NCI-H1048 (cell line): ENCODE measurements around the gene EFL1.

Experiments used
- DNase-seq: peaks from one replicate; lab custom pipeline; 2025; lab: John Stamatoyannopoulos, UW

EFL1 gene

GRCh38 chr15:82124331-82125263 lies 137.9 kb downstream of the EFL1 start:
- DNase-seq: no peak

DNA sequence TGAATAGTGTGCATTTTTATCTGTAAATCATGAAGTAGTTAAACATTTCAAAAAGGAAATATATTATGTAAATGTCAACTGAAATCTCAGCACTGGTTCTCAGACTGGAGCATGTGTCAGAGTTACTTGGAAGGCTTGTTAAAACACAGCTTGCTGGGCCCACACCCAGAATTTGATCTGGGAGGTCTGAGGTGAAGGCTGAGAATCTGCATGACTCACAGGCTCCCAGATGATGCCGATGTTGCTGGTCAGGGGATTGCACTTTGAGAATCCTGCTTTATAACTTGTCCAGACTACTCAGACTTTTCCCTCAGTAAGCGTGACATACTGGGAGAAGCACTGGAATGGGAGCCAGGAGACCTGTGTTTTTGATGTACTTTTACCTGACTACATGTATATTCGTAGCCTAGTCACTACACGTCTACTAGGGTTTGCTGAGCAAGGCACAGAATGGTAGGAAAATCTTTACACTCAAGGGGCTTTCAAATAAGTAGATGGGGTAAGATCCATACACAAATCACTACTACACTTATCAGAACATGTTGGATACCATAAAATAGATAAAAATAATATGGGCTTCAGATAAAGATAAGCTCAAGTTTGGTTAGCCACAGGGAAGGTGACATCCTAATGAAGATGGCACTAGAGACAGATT lies 139.7 kb downstream of the EFL1 start:
- DNase-seq: no peak

DNA sequence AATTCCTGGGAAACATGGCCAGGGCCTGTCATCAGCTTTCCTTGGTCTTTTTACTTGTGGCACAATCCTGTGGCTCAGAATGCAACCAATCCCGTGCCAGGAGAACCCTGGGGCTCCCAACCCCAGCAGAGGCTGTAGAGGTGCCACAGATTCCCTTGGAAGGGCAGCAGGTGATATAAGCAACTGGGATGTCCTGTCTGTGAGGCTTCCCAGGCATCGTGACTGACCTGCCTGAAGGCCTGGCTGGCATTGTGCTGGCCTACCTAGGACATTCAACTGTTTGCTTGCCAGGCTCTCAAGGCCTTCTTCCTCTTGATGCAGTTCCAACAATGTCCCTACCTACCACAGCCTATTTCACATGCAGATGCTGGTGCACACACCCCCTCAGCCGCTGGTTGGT lies 144.5 kb downstream of the EFL1 start:
- no peak for DNase-seq

- DNase-seq: no peak
Observed at GRCh38 chr15:82117296-82117695, 145.2 kb downstream of the EFL1 start.

GRCh38 chr15:82114660-82115059 lies 147.9 kb downstream of the EFL1 start:
- no peak for DNase-seq

DNA sequence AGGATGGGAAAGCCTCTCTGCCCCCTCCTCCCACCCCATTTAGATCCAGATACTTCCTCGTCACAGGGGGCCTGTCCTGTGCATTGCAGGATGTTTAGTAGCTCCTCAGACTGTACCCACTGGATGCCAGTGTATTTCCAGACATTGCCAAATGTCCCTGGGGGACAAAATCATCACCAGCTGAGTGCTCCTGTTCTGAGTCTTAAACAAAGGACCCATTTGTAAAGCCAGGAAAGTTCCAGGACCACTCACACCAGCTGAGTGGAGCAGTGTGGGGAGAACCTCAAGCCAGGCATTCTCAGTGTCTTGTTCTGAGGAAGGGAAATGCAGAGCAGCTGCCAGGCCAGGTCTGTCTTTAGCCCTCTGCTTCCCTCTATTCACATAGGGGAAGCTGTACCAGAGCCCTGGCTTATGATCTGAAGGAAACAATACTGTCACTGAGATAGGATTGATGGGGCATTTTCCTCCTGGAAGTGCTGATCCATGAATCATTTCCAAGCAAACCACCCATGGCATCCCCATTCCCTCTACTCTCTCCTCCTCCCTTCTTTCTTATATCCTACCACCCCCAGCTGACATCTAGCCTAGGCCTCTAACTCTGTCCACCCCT lies 149.3 kb downstream of the EFL1 start:
- no peak for DNase-seq

DNA sequence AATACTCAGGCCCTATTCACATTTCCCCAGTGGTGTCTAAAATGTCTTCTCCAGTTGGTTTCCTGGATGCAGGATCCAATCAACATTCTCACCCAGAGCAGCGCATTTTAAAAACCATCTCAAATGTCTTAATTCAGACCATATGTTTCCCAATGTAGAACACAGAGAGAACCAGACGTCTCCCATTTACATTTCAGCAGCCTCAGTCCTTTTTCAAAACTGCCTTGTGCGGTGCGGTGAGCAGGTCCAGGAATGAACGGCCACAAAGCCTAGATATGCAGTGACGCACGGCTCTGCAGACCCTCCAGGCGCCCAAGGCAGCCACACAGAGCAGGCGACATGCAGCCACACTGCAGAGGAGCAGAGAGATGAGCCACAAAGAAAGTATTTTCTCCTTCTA lies 150.6 kb downstream of the EFL1 start:
- DNase-seq: no peak

DNA sequence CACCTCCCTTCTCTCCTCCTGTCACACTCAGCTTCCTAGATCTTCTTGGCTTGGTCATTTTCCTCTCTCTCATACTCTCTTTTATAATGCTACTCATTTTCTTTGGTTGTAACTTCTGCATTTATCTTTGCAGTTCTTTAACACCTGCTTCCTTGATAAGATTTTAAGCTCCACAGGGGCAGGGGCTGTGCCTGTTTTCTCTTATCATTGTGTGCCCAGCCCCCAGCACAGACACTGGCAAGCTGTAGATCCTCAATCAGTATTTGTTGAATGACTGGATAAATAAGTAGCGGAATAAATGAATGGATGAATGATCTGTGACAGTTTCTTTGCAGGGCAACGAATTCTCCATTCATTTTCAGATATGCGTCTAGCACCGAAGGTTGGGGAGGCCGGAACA lies 152.4 kb downstream of the EFL1 start:
- no peak for DNase-seq

- no peak for DNase-seq
Observed at GRCh38 chr15:82108489-82109078, 153.9 kb downstream of the EFL1 start.

DNA sequence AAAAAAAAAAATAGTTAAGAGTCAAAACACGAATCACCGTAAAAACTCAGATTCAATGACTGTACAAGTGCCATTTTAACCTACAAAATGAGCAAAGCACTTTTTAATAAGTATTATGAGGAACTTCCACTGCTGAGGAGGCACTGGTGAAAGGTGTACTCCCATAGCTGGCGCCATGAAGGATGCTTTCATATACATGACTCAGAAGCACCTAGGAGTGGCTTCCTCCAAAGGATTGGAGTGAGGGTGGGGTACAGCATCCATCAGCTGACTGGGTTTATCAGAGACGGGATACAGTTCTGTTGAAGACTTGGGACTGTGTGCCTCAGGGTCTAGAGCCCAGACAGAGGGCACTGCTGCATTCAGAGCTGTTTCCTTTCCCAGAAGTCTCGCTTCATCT lies 155.9 kb downstream of the EFL1 start:
- DNase-seq: no peak

DNA sequence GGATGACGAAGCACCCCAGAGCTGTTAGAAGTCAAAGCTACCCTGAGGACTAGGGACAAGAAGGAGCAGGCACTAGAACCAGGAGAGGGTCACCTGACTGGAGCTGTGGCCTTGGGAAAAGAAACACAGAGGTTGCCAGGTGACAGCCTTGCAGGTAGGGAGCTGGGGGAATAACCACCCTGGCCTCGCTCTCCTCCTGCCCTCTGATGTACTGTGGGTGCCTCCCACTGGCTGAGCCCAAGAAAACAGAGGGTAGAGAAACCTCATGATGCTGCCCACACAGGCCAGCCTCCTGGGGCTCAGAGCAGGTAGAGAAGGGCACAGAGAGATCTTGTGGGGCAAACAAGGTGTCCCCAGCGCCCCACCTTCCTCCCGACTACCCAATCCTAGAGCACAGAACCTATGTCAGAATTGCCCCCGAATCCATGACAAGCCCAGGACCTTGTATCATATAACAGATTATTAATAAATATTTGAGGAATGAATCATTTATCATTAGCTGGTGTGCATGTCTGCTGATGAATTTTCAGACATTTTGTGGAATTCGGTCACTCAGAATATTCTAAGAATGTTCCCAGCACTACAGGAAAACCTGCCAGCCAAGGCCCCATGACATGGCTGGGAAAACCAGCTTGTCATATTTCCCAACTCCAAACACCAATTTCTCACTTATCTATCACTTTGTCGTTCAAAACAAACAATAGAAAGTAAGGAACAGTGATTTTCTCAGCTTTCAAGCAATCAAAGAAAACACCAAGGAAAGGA lies 156.9 kb downstream of the EFL1 start:
- DNase-seq: no peak

DNA sequence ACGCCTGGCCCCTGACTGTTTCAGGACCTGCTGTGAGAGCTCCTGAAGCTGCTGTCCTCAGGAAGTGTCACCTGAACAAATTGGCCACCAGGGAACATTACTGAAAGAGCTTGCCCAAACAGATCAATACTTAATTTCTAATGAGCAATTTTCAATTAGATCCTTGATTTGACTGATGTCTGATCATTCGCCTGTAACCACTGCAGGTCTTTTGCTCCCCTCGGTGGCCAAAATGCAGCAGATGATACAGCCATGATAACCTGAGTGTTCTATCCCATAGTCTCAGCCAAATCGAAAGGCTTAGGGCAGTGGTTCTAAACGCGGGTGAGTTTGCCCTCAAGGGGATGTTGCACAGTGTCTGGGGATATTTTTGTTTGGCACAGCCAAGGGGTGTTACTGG lies 159.1 kb downstream of the EFL1 start:
- DNase-seq: no peak

DNA sequence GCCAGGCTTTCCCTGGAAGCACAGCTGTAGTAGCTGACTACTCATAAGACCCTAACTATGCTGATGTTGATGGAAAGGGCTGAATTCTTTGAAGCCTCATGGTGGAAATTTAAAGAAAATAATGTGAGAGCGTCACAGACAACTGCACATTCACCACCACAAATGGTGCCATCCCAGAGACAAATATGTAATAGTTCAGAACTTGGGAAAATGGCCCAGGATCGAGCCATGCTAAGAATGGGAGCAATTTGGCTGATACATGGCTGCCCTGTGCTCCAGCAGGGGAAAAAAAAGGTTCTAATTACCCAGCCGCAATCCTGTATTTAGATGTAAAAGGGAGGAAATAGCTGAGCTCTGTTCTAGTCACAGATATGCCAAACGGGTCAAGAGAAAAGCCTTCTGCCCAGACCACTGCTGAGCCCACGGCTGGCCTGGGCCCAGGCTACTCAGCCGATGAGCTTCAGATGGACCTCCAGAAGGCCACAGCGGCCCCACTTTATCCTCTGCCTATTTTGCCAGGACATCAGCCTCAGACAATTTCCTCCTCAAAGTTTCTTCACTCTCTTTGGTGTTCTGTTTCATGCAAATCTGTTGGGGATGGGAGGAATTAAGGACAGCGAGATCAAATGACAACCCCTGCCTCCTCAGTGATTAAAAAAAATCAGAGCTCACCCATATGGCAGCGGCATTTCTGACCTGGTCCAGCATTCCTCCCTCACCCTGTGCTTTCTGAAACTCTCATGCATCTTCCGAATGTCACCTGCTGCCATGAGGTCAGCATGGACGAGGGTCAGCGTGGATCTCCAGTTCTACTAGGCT lies 162.2 kb downstream of the EFL1 start:
- DNase-seq: no peak

DNA sequence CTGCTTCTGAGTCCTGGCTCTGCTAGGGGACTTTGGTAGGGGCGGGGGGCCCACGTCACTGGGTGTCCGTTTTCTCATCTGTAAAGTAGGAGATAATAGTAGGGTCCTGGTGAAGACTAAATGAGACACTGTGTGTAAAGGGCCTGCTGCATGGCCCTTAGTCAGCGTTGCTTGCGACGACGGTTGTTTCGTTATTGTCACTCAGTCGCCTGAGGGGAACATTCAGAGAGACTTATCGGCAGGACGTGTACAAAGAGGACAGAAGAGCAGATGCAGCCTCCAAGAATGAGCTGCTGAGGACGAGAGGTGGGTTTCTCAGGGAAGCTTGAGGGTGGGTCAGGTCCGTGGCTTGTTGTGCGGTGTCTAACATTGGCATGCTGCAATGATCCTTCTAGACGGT lies 163.9 kb downstream of the EFL1 start:
- DNase-seq: no peak

DNA sequence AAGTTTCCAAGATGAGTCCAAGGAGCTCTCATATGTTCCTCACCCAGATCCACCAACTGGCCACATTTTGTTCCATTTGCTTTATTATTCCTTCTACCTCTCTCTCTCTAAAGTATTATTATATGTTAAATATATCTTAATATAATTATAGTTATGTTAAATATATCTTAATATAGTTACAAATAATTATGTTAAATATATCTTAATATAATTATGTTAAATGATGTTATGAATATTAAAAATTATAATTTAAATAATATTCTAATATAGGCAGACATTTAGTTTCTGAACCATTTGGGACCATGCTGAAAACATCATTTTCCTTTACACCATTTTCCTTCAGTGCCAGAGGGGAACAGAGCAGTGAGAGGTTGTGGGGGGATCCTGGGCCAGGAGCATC lies 166.7 kb downstream of the EFL1 start:
- DNase-seq: no peak

GRCh38 chr15:82093774-82094211 lies 168.7 kb downstream of the EFL1 start:
- no peak for DNase-seq

DNA sequence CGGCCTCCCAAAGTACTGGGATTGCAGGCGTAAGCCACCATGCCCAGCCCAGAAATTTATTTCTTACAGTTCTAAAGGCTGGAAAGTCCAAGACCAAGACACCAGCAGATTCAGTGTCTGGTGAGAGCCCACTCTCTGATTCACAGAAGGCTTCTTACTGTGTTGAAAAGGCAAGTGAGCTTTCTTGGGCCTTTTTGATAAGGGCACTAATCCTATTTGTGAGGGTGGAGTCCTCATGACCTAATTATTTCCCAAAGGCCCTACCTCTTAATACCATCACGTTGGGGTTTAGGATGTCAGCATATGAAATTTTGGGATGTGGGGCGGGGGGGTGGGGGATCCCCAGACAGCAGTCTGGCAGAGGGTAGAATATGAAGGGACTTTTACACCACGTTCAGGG lies 169.2 kb downstream of the EFL1 start:
- DNase-seq: no peak

DNA sequence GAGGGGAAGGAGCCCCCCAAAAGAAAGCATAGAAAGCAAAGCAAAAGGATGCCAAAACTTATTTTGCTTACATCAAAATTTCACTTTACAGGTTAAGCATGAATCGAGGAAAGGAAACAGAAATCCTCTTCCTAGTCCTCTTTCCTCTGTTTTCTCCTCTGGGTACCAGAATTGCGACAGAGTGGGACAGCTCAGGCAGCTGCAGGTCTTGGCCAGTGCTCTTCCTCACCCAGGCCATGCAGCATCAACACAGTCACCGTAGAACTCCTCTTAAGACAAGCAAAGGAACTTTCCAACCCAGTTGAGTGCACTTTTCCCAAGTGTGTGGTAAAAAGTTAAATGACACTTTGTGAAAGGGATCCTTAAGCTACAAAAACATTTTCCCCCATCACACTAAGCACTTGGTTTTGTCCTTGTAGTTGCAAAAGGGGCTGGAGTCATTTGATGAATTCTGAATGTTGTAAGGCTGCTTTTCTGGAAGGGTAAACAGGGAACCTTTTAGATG lies 170.8 kb downstream of the EFL1 start:
- DNase-seq: no peak

GRCh38 chr15:82086243-82086995 lies 176.1 kb downstream of the EFL1 start:
- no peak for DNase-seq
